Keratinocyte (primary cell): ENCODE results near the gene GPR107. TPM values are rescaled to one million over a fixed set of nuclear protein-coding genes. Genes with fewer than 3 reads are reported as not detected.

Experiments used
- DNase-seq: peaks from one replicate; pipeline ENCODE4 v3.0.0-alpha.2; 2011; ENCODE audit warnings: low read depth, missing footprints, low spot score
- FAIRE-seq: peaks from 2 replicates; lab custom pipeline; 2011; peaks lifted over from hg19 to GRCh38; lab: Jason Lieb, UNC
- H2AFZ ChIP-seq: 2 replicates; pipeline ENCODE4 v1.6.0; 2012; ENCODE audit warnings: low read length, control low read depth, inconsistent platforms; ENCODE audit not compliant: control insufficient read depth
- H3K27ac ChIP-seq: 2 replicates; pipeline ENCODE4 v1.5.1; 2011; ENCODE audit warnings: low read length; ENCODE audit not compliant: control insufficient read depth, insufficient read depth
- H3K27me3 ChIP-seq: 3 replicates; pipeline ENCODE4 v1.6.0; 2011; ENCODE audit warnings: low read length; ENCODE audit not compliant: control insufficient read depth, insufficient read depth; ENCODE audit errors: extremely low read depth
- H3K36me3 ChIP-seq, 2 experiments: 2 replicates in 1 of 2; 3 replicates in 1 of 2; pipeline ENCODE4 v1.5.1; 2011; ENCODE audit warnings: low read length in 2 of 2, mild to moderate bottlenecking in 1 of 2; ENCODE audit not compliant: control insufficient read depth in 2 of 2, insufficient read depth in 2 of 2; ENCODE audit errors: extremely low read depth in 1 of 2
- H3K4me1 ChIP-seq: 3 replicates; pipeline ENCODE4 v1.5.1; 2011; ENCODE audit warnings: low read length; ENCODE audit not compliant: control insufficient read depth, insufficient read depth; ENCODE audit errors: extremely low read depth
- H3K4me2 ChIP-seq: 3 replicates; pipeline ENCODE4 v1.6.0; 2011; ENCODE audit warnings: low read depth, low read length; ENCODE audit not compliant: control insufficient read depth, insufficient read depth; ENCODE audit errors: extremely low read depth
- H3K4me3 ChIP-seq, 3 experiments: fragments of 200-600 bp in 1 of 3; sonication (generic) in 1 of 3; 2 replicates in 2 of 3; 3 replicates in 1 of 3; pipeline ENCODE4 v1.5.1; 2011 to 2016; ENCODE audit warnings: low read length in 3 of 3, mild to moderate bottlenecking in 3 of 3, control low read depth in 2 of 3, inconsistent platforms in 1 of 3, low read depth in 1 of 3, mixed read lengths in 1 of 3, mixed run types in 1 of 3, moderate library complexity in 1 of 3; ENCODE audit not compliant: control insufficient read depth in 2 of 3, insufficient read depth in 2 of 3; ENCODE audit errors: extremely low read depth in 1 of 3
- H3K79me2 ChIP-seq: 2 replicates; pipeline ENCODE4 v1.6.0; 2012; ENCODE audit warnings: low read length; ENCODE audit not compliant: control insufficient read depth, insufficient read depth
- H3K9ac ChIP-seq: 3 replicates; pipeline ENCODE4 v1.6.0; 2011; ENCODE audit warnings: low read length; ENCODE audit not compliant: control insufficient read depth, insufficient read depth; ENCODE audit errors: extremely low read depth
- H3K9me1 ChIP-seq: 3 replicates; pipeline ENCODE4 v1.6.0; 2011; ENCODE audit warnings: low read length; ENCODE audit not compliant: control insufficient read depth, insufficient read depth; ENCODE audit errors: extremely low read depth
- H3K9me3 ChIP-seq: 2 replicates; pipeline ENCODE4 v1.5.1; 2012; ENCODE audit warnings: low read depth, low read length; ENCODE audit not compliant: control insufficient read depth
- H4K20me1 ChIP-seq: 3 replicates; pipeline ENCODE4 v1.6.0; 2011; ENCODE audit warnings: low read length; ENCODE audit not compliant: control insufficient read depth, insufficient read depth; ENCODE audit errors: extremely low read depth
- EZH2 ChIP-seq: IDR thresholded peaks from one replicate; pipeline ENCODE4 v1.6.1; 2012; ENCODE audit warnings: inconsistent platforms, mild to moderate bottlenecking, low read length, moderate library complexity
- dilution Hi-C: fragments of 300-500 bp; cut with MboI; formaldehyde crosslinking; loops from one replicate; pipeline ENCODE4 v1.7.0; 2020; ENCODE audit warnings: low sequenced_read_pairs; ENCODE audit not compliant: extremely low pct_ligation_motif_present
- polyA plus RNA-seq, 5 experiments: library from polyadenylated mRNA; depleted of rRNA in 3 of 5; stranded (reverse) in 3 of 5; stranded (forward) in 1 of 5; unstranded in 1 of 5; fragments of >200 nt; gene quantifications; 1 replicate in 1 of 5; 2 replicates in 3 of 5; 3 replicates in 1 of 5; pipeline versions ENCODE4 v1.2.1 to v1.2.3, GENCODE V29; 2011 to 2012; ENCODE audit warnings: missing spikeins in 2 of 5, low read depth in 1 of 5, low replicate concordance in 1 of 5
- TF ChIP-seq, protein P1 (sequence below), 3 experiments: IDR thresholded peaks in 1 of 3; conservative IDR thresholded peaks in 1 of 3; optimal IDR thresholded peaks in 1 of 3; 2 replicates in 2 of 3; 3 replicates in 1 of 3; pipeline versions ENCODE3 to v1.5.1; 2011; ENCODE audit warnings: low read length in 3 of 3, mild to moderate bottlenecking in 3 of 3, moderate library complexity in 2 of 3, control low read depth in 1 of 3, inconsistent platforms in 1 of 3; ENCODE audit not compliant: insufficient read depth in 2 of 3; ENCODE audit errors: extremely low read depth in 1 of 3

GPR107 gene
- polyA plus RNA-seq, 1 donor (not counting 4 experiments of a cell fraction or from before 2014, with no cell fraction given), result 27.3 TPM

GRCh38 chr9:130092910-130093309 lies 39.2 kb downstream of the GPR107 start:
- dilution Hi-C loops, result no loop called here
- no peaks in the 10 kb centered on the region for H3K4me1 ChIP-seq
- no peak for FAIRE-seq

DNA sequence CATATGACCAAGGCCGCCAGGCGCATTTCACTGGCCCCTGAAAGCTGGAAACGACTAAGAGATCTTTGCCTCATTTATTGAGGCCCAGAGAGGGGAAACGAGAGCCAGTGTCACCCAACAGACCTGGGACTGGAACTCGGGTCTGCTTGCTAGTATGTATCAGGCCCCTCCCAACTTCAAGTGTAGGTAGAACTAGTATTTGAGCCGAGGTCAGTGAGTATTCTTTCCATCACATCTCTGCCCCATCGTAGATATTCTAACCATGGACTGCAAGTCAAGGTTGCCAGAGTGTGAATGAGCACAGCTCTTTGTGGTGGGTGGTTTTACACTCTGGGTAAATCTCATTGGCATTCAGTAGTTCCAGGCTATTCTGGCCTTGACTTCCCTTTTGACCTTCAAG lies 42.2 kb downstream of the GPR107 start:
- no peak for FAIRE-seq
- TF ChIP-seq, protein P1, sequence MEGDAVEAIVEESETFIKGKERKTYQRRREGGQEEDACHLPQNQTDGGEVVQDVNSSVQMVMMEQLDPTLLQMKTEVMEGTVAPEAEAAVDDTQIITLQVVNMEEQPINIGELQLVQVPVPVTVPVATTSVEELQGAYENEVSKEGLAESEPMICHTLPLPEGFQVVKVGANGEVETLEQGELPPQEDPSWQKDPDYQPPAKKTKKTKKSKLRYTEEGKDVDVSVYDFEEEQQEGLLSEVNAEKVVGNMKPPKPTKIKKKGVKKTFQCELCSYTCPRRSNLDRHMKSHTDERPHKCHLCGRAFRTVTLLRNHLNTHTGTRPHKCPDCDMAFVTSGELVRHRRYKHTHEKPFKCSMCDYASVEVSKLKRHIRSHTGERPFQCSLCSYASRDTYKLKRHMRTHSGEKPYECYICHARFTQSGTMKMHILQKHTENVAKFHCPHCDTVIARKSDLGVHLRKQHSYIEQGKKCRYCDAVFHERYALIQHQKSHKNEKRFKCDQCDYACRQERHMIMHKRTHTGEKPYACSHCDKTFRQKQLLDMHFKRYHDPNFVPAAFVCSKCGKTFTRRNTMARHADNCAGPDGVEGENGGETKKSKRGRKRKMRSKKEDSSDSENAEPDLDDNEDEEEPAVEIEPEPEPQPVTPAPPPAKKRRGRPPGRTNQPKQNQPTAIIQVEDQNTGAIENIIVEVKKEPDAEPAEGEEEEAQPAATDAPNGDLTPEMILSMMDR (optimal IDR thresholded peaks at IDR 0.05 in 1 of 3, IDR thresholded peaks at IDR 0.05 in 1 of 3, conservative IDR thresholded peaks at IDR 0.05 in 1 of 3; ENCODE audit: extremely low read depth in 1 of 3, insufficient read depth in 2 of 3, low read length in 3 of 3), result no peak
- no peak for TF ChIP-seq EZH2
- peaks cover 12 to 36% of the 10 kb centered on the region in 2 experiments for H3K36me3 ChIP-seq

More at GRCh38 chr9:130092910-130093309, 39.2 kb downstream of the GPR107 start:
- no peaks in the 10 kb centered on the region for H3K9me3 ChIP-seq
- H3K27me3 ChIP-seq, result no peaks in the 10 kb centered on the region
- H2AFZ ChIP-seq, result no peak overlapping the region
- H3K79me2 ChIP-seq, result no peaks in the 10 kb centered on the region
- H3K9ac ChIP-seq, result no peak overlapping the region
- H4K20me1 ChIP-seq, result no peaks in the 10 kb centered on the region
- no peaks in the 10 kb centered on the region for H3K9me1 ChIP-seq
- TF ChIP-seq, protein P1 (optimal IDR thresholded peaks at IDR 0.05 in 1 of 3, IDR thresholded peaks at IDR 0.05 in 1 of 3, conservative IDR thresholded peaks at IDR 0.05 in 1 of 3; ENCODE audit: extremely low read depth in 1 of 3, insufficient read depth in 2 of 3, low read length in 3 of 3), result no peak
- no peak for TF ChIP-seq EZH2
- H3K36me3 ChIP-seq, result peaks cover 10 to 26% of the 10 kb centered on the region in 2 experiments
- no peak for DNase-seq
- H3K4me2 ChIP-seq, result no peak overlapping the region
- H3K4me3 ChIP-seq, result no peak overlapping the region
- no peak overlapping the region for H3K27ac ChIP-seq

More for the DNA sequence above, 42.2 kb downstream of the GPR107 start:
- H3K4me2 ChIP-seq, result no peak overlapping the region
- no peak overlapping the region for H3K4me3 ChIP-seq
- no peaks in the 10 kb centered on the region for H3K27me3 ChIP-seq
- H4K20me1 ChIP-seq, result no peaks in the 10 kb centered on the region
- no peak overlapping the region for H2AFZ ChIP-seq
- no peak overlapping the region for H3K9ac ChIP-seq
- H3K9me1 ChIP-seq, result peaks cover 2% of the 10 kb centered on the region
- H3K4me1 ChIP-seq, result no peaks in the 10 kb centered on the region
- no peak overlapping the region for H3K27ac ChIP-seq
- DNase-seq, result no peak
- H3K9me3 ChIP-seq, result no peaks in the 10 kb centered on the region
- dilution Hi-C loops, result no loop called here
- no peaks in the 10 kb centered on the region for H3K79me2 ChIP-seq
